ENCODE data around the gene CX3CR1.

DNA sequence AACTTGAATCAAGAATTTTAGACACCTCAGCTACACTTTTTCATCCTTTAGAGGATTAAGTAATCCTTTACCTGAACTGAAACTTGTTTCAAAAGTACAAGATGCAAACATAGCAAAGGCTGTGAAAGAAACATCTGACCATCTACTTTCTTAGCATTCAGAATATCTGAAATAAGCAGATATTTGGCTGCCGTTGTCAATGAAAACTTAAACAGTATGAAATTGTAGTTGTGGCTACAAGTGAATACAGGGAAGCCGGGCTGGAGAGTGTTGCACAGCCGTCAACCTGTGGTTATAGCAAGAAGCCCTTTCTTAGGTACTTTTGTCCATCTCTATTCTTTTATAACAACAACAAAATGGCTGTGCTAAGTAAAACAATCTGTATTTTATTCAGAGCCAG is 6.9 kb upstream of the CX3CR1 start:
- TF ChIP-seq, protein P1, sequence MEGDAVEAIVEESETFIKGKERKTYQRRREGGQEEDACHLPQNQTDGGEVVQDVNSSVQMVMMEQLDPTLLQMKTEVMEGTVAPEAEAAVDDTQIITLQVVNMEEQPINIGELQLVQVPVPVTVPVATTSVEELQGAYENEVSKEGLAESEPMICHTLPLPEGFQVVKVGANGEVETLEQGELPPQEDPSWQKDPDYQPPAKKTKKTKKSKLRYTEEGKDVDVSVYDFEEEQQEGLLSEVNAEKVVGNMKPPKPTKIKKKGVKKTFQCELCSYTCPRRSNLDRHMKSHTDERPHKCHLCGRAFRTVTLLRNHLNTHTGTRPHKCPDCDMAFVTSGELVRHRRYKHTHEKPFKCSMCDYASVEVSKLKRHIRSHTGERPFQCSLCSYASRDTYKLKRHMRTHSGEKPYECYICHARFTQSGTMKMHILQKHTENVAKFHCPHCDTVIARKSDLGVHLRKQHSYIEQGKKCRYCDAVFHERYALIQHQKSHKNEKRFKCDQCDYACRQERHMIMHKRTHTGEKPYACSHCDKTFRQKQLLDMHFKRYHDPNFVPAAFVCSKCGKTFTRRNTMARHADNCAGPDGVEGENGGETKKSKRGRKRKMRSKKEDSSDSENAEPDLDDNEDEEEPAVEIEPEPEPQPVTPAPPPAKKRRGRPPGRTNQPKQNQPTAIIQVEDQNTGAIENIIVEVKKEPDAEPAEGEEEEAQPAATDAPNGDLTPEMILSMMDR (conservative IDR thresholded peaks at IDR 0.05; ENCODE audit: low read length) = no peak
- TF ChIP-seq EZH2phosphoT487 (IDR thresholded peaks at IDR 0.05; ENCODE audit: borderline replicate concordance, low read depth, low read length) = no peak
